M059J (cell line): ENCODE data around the gene ENOPH1. TPM values are rescaled to one million over a fixed set of nuclear protein-coding genes. Genes with fewer than 3 reads are reported as not detected.
"Not testable (repeated sequence)": the region's sequence is repeated elsewhere in the genome, so short reads cannot be mapped to it uniquely, and the experiment has no call there.

ENCODE experiments used
- DNase-seq: peaks from one replicate; pipeline ENCODE4 v3.0.0-alpha.2; 2012; ENCODE audit warnings: low read depth
- total RNA-seq: library from RNA; depleted of rRNA; stranded (reverse); fragments of >200 nt; shearing (Covaris generic); gene quantifications from 2 replicates; pipeline ENCODE4 v1.2.3, GENCODE V29; 2014; rRNA removed

ENOPH1 gene
- 32.8 and 48.3 TPM in 2 replicates for total RNA-seq

DNA sequence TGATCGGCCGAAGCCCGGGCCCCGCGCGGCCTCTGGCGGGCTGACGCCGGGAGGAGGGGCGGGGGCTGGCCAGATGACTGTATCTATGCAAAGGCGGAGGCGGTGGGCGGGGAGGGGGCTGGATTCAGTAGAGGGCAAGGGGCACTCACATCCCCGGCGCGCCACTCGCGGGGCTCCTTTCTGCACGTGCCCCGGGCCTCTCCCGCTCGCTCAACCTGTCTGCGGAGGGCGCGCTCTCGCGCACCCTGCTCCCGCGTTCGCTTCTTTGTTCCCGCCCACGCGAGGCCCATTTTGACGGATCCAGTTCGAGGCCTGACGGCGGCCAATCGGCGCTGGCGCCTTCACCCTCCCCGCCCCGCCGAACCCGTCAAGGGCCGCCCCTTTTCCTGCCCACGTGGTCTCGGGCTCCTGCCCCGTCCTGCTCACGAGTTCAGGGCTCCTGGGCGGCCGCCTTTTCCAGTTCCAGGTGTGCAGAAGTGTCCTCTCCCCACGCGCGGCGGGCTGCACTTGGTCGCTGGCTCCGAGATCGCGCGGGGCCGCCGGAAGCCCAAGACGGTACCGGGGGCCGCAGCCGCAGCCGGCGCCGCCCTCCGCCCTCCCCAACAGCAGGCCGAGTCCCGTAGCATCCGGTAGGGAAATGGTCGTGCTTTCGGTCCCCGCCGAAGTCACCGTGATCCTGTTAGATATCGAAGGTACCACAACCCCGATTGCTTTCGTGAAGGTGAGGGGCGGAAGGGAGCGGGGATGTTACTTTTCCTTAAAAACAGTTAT is at the start of gene ENOPH1, which contains the start of gene HNRNPDL:
TSS of gene ENOPH1 (plus strand) at position 398 of the 771 bp plus-strand sequence. CDS start at position 638, 240 bp downstream.
TSS of gene HNRNPDL (minus strand) at position 270 of the 771 bp plus-strand sequence. CDS start 772 bp downstream, outside the sequence.
- peak; percentile 92 for DNase-seq

DNA sequence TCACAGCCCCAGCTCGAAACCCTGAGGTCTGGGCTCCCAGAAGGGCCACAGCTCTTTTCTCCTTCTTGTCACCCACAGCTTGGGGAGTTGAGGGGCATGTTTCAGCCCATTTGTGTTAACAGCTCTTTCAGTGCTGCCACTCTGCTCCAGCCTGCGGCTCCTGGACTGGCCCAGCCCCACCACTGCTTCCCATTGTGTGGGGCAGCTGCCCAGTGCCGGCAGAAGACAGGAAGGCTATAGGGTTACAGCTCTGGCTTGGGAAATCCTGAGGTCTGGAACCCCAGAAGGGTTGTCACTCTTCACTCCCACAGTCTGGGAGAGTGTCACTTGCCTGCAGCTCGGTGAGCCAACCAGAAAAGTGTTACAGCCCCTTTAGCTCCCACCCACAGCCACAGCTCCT is 49.6 kb upstream of the ENOPH1 start:
- DNase-seq: no peak

DNA sequence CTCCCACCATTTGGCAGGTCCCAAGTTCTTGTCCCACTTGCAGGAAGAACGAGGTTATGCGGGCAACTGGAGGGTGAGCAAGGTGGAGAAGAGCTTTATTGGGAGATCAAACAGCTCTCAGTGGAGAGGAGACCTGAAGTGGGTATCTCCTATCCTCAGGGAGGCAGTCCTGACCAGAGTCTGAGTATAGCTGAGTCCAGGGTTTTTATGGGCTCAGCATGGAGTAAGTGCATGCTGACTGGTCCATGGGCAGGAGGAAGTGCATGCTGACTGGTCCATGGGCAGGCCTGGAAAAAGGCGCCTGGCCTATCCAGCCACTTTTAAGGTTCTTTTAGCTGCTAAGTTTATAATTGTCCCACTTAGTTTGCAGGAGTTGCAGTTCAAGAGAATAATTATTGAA is 49.2 kb upstream of the ENOPH1 start:
- no peak for DNase-seq

DNA sequence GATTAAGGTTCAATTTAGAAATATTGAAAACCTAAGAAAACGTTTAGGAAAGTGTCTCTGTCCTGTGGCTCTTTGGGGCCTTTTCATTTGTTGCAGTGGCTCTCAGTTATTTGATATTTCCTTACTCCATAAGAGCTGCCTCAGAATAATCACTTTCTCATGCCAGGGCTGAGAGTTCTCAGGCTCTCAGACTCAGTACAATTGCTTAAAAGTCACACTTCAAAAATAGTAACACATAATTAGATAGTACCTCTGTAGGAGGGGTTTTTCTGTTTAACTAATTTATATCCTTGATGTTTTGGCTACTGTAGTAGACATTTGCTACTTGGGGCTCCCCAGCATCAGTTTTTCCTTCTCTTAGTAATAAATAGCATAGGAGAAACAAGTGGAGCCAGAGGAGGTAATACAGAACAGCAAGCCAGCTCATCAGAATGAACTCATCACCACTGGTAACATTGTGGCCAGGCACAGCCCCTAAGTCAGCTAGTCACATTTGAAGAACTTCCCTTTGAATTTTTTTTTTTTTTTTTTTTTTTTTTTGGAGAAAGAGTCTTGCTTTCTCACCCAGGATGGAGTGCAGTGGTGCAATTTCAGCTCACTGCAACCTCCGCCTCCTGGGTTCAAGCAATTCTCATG is 48.6 kb upstream of the ENOPH1 start:
- peak; percentile 12 for DNase-seq

DNA sequence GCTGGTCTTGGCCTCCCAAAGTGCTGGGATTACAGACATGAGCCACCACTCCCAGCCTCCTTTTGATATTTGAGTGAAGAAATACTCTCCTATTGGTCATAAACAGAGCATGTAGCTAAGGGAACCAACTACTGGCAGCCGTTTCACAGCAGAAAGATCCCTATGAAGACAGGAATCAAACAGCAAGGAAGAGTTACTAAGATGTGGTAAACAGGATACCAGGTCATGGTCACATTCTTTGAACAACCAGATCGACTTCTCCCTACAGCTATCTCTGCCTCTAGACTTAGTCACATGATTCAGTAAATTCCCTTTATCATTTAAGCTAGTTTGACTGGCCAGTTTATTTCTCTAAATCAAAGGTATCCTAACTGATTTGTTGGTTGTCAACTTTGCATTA is 47.6 kb upstream of the ENOPH1 start:
- DNase-seq: no peak

DNA sequence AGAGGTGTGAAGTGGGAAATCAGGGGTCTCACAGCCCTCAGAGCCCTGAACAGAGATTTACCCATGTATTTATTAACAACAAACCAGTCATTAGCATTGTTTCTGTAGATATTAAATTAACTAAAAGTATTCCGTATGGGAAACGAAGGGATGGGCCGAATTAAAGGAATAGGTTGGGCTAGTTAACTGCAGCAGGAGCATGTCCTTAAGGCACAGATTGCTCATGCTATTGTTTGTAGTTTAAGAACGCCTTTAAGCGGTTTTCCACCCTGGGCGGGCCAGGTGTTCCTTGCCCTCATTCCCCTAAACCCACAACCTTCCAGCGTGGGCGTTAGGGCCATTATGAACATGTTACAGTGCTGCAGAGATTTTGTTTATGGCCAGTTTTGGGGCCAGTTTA is 44.1 kb upstream of the ENOPH1 start:
- not testable (repeated sequence) for DNase-seq

DNA sequence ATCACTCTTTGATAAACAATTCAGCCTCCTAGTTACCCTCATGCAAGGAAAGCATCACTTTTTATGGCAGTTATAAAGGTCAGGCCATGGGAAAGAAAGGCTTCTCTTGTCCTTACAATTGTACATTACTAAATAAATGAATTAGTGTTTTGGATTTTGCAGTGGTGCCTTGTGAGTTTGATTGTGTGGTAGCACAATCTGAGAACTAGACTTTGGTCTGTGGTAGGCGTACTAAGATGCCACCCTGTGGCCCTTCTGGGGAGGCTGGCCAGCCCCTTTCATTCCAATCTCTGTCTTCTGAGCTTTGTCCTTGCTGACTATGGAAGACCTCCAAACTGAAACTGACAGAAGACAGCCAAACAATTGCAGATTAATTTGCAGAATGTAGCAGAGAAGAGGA is 42.0 kb upstream of the ENOPH1 start:
- DNase-seq: no peak

DNA sequence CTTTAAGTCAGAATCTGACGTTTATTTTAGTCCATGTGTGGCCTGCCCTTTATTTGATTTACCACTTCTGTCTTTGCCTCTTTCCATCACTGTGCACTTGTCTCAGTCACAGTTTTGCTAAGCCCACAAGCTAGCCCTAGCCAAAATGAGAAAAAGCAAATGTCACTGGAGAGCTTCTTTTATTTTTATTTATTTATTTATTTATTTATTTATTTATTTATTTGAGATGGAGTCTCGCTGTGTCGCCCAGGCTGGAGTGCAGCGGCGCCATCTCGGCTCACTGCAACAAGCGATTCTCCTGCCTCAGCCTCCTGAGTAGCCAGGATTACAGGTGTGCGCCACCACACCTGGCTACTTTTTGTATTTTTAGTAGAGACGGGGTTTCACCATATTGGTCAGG is 40.3 kb upstream of the ENOPH1 start:
- DNase-seq: not testable (repeated sequence)

DNA sequence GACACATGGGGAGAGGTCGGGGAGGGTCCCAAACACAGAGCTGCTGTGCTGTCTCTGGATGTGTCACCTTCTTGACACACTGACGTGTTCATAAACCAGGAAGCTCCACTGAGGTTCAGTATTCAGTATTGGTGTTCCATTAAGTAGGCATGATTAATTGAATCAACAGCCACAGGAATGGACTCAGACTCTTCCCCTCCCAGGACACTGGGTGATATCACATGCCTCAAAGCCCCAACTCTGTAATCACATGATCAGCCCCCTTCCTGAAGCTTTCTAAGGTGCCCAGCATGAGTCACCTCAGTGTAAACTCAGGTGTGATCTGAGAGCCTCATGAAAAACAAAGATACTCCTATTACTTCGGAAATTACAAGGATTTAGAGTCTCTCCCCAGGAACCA is 35.5 kb upstream of the ENOPH1 start:
- DNase-seq: peak; percentile 18

DNA sequence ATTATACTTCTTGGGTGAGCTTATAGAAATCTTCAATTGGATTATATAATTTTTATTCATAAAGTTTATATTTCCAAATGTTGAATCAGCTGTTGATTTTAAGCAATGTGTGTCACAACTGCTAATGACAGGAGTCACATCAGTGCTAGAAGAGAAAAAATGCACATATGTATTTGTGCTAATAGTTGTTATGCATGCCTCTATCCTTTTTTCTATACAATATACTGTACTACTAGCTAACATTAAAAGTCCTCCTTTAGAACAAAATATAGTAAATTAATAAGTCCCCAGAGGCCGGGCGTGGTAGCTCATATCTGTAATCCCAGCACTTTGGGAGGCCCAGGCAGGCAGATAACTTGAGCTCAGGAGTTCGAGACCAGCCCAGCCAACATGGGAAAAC is 32.9 kb upstream of the ENOPH1 start:
- no peak for DNase-seq

DNA sequence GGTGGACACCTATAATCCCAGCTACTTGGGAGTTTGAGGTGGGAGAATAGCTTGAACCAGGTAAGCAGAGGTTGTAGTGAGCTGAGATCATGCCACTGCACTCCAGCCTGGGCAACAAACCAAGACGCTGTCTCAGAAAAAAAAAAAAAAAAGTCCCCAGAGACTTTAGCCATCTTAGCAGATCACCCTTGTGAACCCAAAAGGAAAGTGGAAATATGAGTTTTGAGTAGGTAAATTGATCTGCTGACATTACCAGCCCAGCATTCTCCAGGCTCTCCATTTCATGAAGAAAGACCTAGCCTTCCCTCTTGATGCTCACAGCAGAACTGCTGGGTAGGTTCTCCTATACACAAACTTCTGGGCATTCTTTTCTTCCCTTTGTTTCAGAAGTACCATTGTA is 32.1 kb upstream of the ENOPH1 start:
- no peak for DNase-seq

DNA sequence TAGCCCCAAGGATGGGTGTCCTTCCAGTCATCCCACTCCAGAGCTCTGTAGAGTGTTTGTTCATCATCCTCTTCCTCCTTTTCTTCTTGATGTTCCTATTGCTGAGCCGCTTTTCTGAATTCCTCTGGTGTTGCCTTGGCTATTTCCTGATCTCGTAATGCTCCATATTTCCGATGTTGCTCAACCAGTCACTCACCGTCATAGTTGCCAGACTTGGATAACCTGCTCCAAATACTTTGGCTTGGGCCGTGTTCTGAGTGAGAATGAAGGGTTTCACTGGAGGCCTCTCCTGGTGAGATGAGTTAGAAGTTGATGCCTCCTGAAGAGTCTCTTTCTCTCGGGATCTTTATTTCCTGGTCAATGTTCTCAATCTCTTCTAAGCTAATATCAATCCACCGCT is 28.8 kb upstream of the ENOPH1 start:
- no peak for DNase-seq

DNA sequence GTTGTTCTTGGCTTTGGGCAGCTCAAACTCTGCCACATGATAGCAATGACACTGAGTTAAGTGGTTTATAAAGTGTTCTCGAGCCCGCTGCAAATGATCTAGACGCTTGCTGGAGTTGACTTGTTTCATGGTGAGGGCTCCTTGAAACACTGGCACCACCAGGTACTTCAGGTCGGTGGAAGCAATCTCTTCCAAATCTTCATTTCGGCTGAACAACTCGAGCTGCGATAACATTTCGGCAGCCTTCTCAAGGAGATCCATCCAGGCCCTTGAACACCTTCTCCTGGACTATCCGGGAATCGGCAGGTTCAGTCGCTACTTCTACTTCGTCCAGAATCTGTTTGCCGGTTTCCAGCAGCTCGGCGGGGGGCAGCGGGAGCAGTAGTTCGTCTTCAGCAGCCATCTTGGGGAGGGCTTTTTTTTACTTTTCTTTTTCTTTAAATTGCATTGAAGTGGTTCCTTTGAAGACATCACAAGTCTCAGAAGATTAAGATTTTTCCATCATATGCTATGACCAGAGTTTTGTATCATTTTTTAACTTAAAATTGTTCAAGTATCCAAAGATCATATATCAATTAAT is 28.1 kb upstream of the ENOPH1 start:
- DNase-seq: no peak

DNA sequence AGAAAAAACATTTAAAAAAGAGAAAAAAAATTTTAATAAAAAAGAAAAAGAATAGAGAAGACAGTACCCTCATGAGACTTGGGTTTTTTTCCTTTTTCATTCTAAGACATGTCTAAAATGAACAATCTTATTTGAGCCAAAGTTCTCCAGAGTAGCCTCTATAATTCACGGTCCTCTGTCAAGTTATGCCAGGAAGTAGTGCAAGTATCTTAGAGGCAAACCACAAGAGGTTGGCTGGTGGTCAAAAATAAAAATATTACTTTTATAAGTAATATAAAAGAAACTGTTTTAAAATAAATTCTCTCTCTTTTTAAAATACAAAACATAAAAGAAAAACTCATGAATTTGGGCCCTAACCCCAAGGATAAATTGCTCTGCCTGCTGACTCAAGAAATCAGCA is 26.7 kb upstream of the ENOPH1 start:
- DNase-seq: no peak

DNA sequence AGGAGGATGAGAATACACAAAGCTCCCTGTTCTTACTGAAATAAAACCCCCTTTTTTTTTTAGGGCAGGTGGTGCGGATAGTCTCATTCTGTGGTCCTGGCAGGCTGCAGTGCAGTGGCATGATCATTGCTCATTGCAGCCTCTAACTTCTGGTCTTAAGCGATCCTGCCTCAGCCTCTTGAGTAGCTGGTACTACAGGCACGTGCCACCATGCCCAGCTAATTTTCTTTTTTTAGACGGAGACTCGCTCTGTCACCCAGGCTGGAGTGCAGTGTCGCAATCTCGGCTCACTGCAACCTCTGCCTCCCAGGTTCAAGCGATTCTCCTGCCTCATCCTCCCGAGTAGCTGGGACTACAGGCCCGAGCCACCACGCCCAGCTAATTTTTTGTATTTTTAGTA is 15.3 kb upstream of the ENOPH1 start:
- DNase-seq: not testable (repeated sequence)

DNA sequence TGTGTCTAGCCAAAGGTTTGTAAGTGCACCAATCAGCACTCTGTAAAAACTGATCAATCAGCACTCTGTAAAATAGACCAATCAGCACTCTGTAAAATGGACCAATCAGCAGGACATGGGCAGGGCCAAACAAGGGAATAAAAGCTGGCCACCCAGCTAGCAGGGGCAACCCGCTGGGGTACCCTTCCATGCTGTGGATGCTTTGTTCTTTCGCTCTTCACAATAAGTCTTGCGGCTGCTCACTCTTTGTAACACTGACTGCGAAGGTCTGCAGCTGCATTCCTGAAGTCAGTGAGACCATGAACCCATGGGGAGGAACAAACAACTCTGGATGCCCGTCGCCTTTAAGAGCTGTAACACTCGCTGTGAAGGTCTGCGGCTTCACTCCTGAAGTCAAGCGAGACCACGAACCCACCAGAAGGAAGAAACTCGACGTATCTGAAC is 14.4 kb upstream of the ENOPH1 start:
- DNase-seq: no peak

DNA sequence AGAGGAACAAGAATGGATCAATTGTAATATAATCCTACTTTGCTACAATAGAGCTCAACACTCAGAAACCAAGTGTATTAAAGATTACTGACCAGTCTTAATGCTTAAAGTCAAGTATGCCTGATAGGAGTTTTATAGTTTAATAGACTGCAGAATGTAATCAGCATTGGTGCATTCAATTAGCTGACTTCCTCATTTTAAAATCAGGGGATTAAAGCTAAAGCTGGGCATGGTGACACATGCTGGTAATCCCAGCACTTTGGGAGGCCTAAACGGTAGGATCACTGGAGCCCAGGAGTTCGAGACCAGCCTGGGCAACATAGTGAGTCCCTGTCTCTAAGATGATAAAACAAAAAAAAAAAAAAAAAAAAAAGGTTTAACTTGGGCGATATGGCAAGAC is 10.9 kb upstream of the ENOPH1 start:
- no peak for DNase-seq

DNA sequence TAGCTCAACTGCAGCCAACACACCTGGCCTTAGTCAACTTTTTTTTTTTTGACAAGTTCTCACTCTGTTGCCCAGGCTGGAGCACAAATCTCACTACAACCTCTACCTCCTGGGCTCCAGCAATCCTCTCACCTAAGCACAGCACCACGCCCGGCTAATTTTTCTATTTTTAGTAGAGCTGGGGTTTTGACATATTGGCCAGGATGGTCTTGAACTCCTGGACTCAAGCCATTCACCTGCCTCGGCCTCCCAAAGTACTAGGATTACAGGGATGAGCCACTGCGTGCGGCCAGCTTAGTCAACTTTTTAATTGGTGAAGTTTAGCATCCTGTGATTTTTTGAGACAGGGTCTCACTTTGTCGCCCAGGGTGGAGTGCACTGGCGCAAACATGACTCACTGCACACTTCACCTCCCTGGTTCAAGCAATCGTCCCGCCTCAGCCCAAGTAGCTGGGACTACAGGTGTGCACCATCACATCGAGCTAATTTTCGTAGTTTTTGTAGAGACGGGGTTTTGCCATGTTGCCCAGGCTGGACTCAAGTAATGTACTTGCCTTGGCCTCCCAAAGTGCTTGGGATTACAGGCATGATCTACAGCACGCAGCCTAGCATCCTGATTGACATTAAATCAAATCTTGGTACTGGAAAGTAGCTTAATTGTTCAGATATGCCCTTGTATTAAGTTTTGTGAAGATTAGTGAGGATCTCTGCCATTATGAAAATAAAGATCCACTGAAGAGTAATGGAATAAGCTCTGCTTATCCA is 8.4 kb upstream of the ENOPH1 start:
- DNase-seq: no peak

DNA sequence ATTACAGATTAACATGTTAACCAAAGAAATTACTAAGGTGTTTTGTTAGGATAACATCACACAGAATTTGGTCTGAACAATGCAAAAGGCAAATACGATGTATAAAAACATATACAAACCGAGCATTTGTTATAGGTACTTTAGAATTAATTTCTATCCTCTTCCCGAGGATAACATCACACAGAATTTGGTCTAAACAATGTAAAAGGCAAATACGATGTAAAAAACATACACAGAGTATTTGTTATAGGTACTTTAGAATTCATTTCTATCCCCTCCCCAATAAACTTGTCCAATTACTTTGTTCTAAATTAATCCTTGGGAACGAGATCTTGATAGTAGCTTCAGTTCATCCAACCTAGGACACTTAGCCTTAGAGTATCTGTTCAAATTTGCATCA is 7.8 kb upstream of the ENOPH1 start:
- DNase-seq: no peak

DNA sequence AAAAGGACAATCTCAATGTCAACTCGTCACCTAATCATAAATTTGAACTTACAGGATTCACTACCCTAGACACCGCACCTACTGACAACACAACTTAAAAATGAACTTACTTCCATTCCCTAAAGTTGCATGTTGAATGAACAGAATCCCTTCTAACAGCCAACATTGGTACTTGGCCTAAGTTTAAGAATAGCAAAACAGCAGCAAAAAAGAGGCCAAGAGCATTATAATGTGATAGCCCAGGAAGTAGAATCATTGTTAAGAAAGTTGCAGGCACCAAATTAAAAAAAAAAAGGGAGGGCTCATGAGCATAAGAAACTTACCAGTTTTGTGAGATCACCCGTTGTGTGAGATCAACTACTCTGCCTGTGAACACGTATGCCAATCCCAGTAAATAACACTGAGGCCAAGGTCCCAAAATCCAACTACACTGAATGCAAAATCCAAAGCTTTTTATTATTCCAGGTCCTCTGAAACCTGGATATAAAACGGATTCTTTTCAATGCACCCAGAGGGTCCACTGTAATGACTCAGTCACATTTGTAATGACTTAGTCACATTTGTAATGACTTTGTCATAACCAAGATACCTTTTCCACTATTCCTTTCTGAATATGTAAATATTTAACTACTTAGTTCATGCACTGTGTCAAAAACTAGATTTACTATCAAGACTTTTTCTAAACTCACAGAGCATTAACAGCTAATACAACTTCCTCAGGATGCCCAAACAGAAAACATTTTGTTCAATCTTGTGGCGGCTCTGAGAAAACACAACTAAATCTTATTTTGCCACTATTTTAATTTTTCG is 6.9 kb upstream of the ENOPH1 start:
- peak; percentile 75 for DNase-seq

DNA sequence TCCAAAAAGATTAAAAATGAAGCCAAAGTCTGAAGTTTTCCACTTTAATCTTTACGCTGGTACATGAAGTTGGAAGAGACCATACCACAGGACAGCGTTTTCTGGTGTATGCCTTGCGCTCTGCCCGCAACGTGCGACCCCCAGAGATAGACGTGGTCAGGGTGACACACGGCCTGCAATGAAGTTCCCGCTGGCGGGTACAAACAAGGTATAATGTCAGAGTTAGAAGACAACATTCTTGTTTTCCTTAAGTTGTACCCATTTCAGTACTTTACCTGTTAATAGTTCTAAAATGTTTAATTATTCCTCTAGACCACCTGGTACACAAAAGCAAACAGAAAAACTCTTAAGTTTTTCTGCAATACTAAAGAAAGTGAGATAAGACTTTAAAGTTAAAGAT is 4.9 kb upstream of the ENOPH1 start:
- DNase-seq: no peak
